Endothelial cell (in vitro differentiated cells): ENCODE data around the gene RAD51B. TPM values are rescaled to one million over a fixed set of nuclear protein-coding genes. Genes with fewer than 3 reads are reported as not detected.

Experiments
- DNase-seq: peaks from one replicate; pipeline ENCODE4 v3.0.0; 2021; ENCODE audit warnings: low spot score
- H3K27ac Mint-ChIP-seq: one replicate; pipeline ENCODE4 v1.8.0; 2021; ENCODE audit warnings: mixed read lengths, inconsistent platforms; ENCODE audit not compliant: unreplicated experiment
- H3K27me3 Mint-ChIP-seq: one replicate; pipeline ENCODE4 v1.8.0; 2021; ENCODE audit warnings: mild to moderate bottlenecking, moderate library complexity, mixed read lengths, inconsistent platforms; ENCODE audit not compliant: unreplicated experiment
- H3K36me3 Mint-ChIP-seq: one replicate; pipeline ENCODE4 v1.8.0; 2021; ENCODE audit warnings: mild to moderate bottlenecking, low read depth, mixed read lengths, inconsistent platforms; ENCODE audit not compliant: unreplicated experiment
- H3K4me1 Mint-ChIP-seq: one replicate; pipeline ENCODE4 v1.8.0; 2021; ENCODE audit warnings: mild to moderate bottlenecking, mixed read lengths, inconsistent platforms; ENCODE audit not compliant: unreplicated experiment
- H3K4me3 Mint-ChIP-seq: one replicate; pipeline ENCODE4 v1.8.0; 2021; ENCODE audit warnings: mild to moderate bottlenecking, mixed read lengths, inconsistent platforms; ENCODE audit not compliant: unreplicated experiment
- H3K9me3 Mint-ChIP-seq: one replicate; pipeline ENCODE4 v1.8.0; 2021; ENCODE audit warnings: mixed read lengths, inconsistent platforms; ENCODE audit not compliant: unreplicated experiment
- total RNA-seq: library from RNA; stranded (reverse); fragmentation: NEBNext Ultra II Directional; extraction: Animal tissue kit (Norgen Biotek cat#: 25700); gene quantifications from one replicate; pipeline ENCODE4 v1.2.1, GENCODE V29; 2021; ENCODE audit not compliant: unreplicated experiment
- TF ChIP-seq, protein P1 (sequence below): fragments of 200-600 bp; sonication (generic); IDR thresholded peaks from one replicate; pipeline ENCODE4 v1.5.0; 2021; ENCODE audit warnings: antibody characterized with exemption; ENCODE audit not compliant: unreplicated experiment

The RAD51B gene
- total RNA-seq, 1 donor from 2014 or later, result 23.5 TPM

DNA sequence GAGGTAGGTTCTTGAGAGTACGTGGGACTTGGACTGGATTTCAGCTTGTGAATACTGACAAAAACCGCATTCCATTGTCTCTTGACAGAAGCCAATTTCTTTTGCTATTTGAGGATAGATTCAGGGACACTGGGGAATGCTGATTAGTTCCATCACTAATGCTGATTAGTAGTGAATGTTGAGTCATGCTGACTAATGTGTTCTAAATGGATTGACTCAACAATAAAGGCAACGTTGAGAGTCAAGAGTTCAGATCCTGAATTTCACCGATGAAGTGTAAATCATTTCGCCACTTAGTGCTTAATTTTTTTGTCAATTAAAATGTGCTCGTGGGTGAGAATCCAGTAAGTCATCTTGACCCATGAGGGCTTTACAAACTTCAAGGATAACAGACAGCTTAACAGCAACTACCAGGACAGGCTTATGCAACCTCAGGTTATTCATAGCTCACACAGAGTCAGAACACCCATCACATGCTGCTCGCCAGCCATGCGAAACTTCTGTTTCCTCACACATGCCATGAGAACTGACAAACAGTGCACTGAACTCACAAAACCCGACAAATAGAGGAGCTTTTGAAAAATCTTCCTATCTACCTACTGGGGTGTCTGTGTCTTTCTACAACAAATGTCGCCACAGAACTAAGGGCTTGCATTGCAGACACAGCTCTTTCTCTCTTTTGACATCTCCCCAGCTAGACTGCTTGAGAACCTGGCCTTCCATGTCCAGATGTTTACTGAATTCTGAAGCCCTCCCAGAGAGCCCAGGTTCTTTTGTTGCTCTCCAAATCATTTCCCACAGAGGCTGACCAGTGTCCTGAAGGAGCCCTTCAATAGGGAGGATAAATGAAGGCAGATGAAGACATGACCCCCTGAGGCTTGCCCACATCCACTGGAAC is 656.9 kb downstream of the RAD51B start:
- no peaks in the 10 kb centered on the region for H3K36me3 Mint-ChIP-seq
- H3K27me3 Mint-ChIP-seq, result peaks cover 4% of the 10 kb centered on the region
- TF ChIP-seq, protein P1, sequence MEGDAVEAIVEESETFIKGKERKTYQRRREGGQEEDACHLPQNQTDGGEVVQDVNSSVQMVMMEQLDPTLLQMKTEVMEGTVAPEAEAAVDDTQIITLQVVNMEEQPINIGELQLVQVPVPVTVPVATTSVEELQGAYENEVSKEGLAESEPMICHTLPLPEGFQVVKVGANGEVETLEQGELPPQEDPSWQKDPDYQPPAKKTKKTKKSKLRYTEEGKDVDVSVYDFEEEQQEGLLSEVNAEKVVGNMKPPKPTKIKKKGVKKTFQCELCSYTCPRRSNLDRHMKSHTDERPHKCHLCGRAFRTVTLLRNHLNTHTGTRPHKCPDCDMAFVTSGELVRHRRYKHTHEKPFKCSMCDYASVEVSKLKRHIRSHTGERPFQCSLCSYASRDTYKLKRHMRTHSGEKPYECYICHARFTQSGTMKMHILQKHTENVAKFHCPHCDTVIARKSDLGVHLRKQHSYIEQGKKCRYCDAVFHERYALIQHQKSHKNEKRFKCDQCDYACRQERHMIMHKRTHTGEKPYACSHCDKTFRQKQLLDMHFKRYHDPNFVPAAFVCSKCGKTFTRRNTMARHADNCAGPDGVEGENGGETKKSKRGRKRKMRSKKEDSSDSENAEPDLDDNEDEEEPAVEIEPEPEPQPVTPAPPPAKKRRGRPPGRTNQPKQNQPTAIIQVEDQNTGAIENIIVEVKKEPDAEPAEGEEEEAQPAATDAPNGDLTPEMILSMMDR, result no peak
- H3K4me1 Mint-ChIP-seq, result peaks cover 62% of the 10 kb centered on the region
- no peak for DNase-seq
- no peak overlapping the region for H3K4me3 Mint-ChIP-seq
- no peaks in the 10 kb centered on the region for H3K9me3 Mint-ChIP-seq
- H3K27ac Mint-ChIP-seq, result peak overlapping the region; percentile 43

- Mint-ChIP-seq H3K4me1 (peaks cover 56% of the 10 kb centered on the region), H3K27ac (peak overlapping the region; percentile 48), H3K4me3 (no peak overlapping the region), H3K36me3 (no peaks in the 10 kb centered on the region), H3K27me3 (peaks cover 4% of the 10 kb centered on the region), H3K9me3 (no peaks in the 10 kb centered on the region)
- TF ChIP-seq, protein P1, result no peak
- no peak for DNase-seq
Measured at GRCh38 chr14:68477110-68477455, 657.5 kb downstream of the RAD51B start.

DNA sequence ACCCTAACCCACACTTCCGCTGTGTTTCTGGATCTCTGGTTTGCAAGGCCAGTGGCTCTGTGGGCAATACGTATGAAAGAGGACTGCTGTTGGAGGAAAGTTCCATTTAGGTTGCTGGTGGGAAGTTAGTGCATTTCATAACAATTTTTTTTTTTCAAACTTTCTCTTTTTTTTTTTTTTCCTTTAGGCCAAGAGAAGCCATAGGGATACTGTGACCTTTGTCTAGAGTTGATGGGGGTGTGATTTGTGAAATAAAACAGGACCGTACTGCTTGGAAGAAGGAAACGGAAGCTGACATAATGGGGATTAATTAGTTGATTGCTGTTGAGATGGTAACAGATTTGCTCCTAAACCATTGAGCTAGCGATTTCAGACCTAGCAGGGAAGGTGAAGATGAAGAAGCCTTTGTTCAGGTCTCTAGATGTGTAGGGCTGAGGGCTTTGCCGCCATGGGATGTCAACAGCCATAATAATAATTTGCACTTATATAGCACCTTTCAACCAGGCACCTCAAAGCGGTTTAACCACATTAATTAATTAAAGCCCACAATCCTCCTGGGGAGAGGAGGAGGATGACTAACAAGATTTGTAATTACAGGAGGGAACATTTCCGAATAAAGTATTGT is 658.0 kb downstream of the RAD51B start:
- H3K4me1 Mint-ChIP-seq, result peaks cover 51% of the 10 kb centered on the region
- no peaks in the 10 kb centered on the region for H3K9me3 Mint-ChIP-seq
- peak overlapping the region; percentile 48 for H3K27ac Mint-ChIP-seq
- TF ChIP-seq, protein P1, result no peak
- no peak for DNase-seq
- no peak overlapping the region for H3K4me3 Mint-ChIP-seq
- peaks cover 4% of the 10 kb centered on the region for H3K27me3 Mint-ChIP-seq
- H3K36me3 Mint-ChIP-seq, result no peaks in the 10 kb centered on the region

GRCh38 chr14:68479247-68479646 is 659.7 kb downstream of the RAD51B start:
- Mint-ChIP-seq H3K27ac (peak overlapping the region; percentile 82), H3K4me1 (peaks cover 55% of the 10 kb centered on the region), H3K27me3 (peaks cover 3% of the 10 kb centered on the region)

More at GRCh38 chr14:68479247-68479646, 659.7 kb downstream of the RAD51B start:
- no peak for DNase-seq
- TF ChIP-seq, protein P1, result no peak
- no peaks in the 10 kb centered on the region for H3K9me3 Mint-ChIP-seq
- no peaks in the 10 kb centered on the region for H3K36me3 Mint-ChIP-seq
- no peak overlapping the region for H3K4me3 Mint-ChIP-seq
